GM12878 (cell line): ENCODE measurements around the gene ANKRD24. TPM values are rescaled to one million over a fixed set of nuclear protein-coding genes. Genes with fewer than 3 reads are reported as not detected.
A peak's percentile ranks its signal among the peaks of the same experiment; 100 is the strongest.

Experiments used
- ATAC-seq: fragments of 200-7000 bp; cut with Tn5 transposase; 3 replicates; pipeline ENCODE4 v1.9.1; 2020; ENCODE audit warnings: mild to moderate bottlenecking, moderate library complexity
- BruUV-seq: library from RNA; stranded (reverse); fragments of 400-500 nt; replicated peaks from 2 replicates; lab custom pipeline; 2021; lab: Mats Ljungman, UMichigan
- CTCF ChIA-PET: fragments of 300-600 bp; sonication (Branson Sonifier 250); formaldehyde crosslinking; extraction: SDS; loops from one replicate; lab custom pipeline; 2021; ENCODE audit warnings: inconsistent platforms; lab: Yijun Ruan, JAX
- POLR2A ChIA-PET: fragments of 350-600 bp; formaldehyde crosslinking; extraction: SDS; loops from one replicate; lab custom pipeline; 2021; ENCODE audit warnings: inconsistent platforms; lab: Charles Lee
- RAD21 ChIA-PET: fragments of 300-600 bp; sonication (Branson Sonifier 250); formaldehyde crosslinking; loops from one replicate; lab custom pipeline; 2023; ENCODE audit warnings: antibody characterized with exemption; ENCODE audit not compliant: unreplicated experiment; lab: Charles Lee
- SMC1A ChIA-PET: fragments of 300-600 bp; sonication (Branson Sonifier 250); formaldehyde crosslinking; loops from one replicate; lab custom pipeline; 2023; ENCODE audit not compliant: unreplicated experiment, uncharacterized antibody; lab: Charles Lee
- DNase-seq: peaks from one replicate; pipeline ENCODE4 v3.0.0-alpha.2; 2011; ENCODE audit warnings: low read depth, low spot score
- FAIRE-seq: peaks from 3 replicates; lab custom pipeline; 2011; peaks lifted over from hg19 to GRCh38; lab: Jason Lieb, UNC
- H2AFZ ChIP-seq: 2 replicates; pipeline ENCODE4 v1.6.0; 2011; ENCODE audit warnings: low read depth, low read length, control low read depth; ENCODE audit not compliant: control insufficient read depth
- H3K27ac ChIP-seq: 2 replicates; pipeline ENCODE4 v1.5.1; 2011; ENCODE audit warnings: control low read depth; ENCODE audit not compliant: control insufficient read depth, insufficient read depth
- H3K27me3 ChIP-seq, 2 experiments: replicated peaks in 1 of 2; 2 replicates each; pipeline versions ENCODE4 v1.6.0 to v1.6.1; 2011; ENCODE audit warnings: low read length in 1 of 2; ENCODE audit not compliant: control insufficient read depth in 2 of 2, insufficient read depth in 2 of 2
- H3K36me3 ChIP-seq, 2 experiments: 2 replicates each; pipeline ENCODE4 v1.5.1; 2011; ENCODE audit warnings: low read length in 1 of 2; ENCODE audit not compliant: control insufficient read depth in 2 of 2, insufficient read depth in 2 of 2
- H3K4me1 ChIP-seq: 2 replicates; pipeline ENCODE4 v1.6.1; 2011; ENCODE audit warnings: mild to moderate bottlenecking, low read length, moderate library complexity, mixed read lengths; ENCODE audit not compliant: control insufficient read depth, insufficient read depth
- H3K4me2 ChIP-seq: 2 replicates; pipeline ENCODE4 v1.6.0; 2011; ENCODE audit warnings: control low read depth; ENCODE audit not compliant: control insufficient read depth, insufficient read depth
- H3K4me3 ChIP-seq: fragments of 200-600 bp; sonication (generic); 2 replicates; pipeline ENCODE4 v1.5.1; 2016
- H3K79me2 ChIP-seq: 2 replicates; pipeline ENCODE4 v1.6.0; 2011; ENCODE audit warnings: low read length; ENCODE audit not compliant: control insufficient read depth, insufficient read depth
- H3K9ac ChIP-seq: 2 replicates; pipeline ENCODE4 v1.8.0; 2011; ENCODE audit warnings: low read length, control low read depth, mixed read lengths; ENCODE audit not compliant: control insufficient read depth, insufficient read depth
- H3K9me3 ChIP-seq: replicated peaks from 3 replicates; pipeline ENCODE4 v1.5.1; 2011; ENCODE audit warnings: mild to moderate bottlenecking, low read length; ENCODE audit not compliant: control insufficient read depth, insufficient read depth
- H4K20me1 ChIP-seq: 2 replicates; pipeline ENCODE4 v1.6.0; 2011; ENCODE audit not compliant: control insufficient read depth, insufficient read depth
- BCL3 ChIP-seq: IDR thresholded peaks from 2 replicates; pipeline ENCODE4 v1.6.1; 2011; ENCODE audit warnings: borderline replicate concordance, low read depth, mild to moderate bottlenecking, moderate library complexity, low read length; ENCODE audit not compliant: insufficient read depth, poor library complexity, severe bottlenecking
- BHLHE40 ChIP-seq, 2 experiments: fragments of 450-650 bp in 1 of 2; IDR thresholded peaks; 2 replicates each; pipeline ENCODE4 v1.6.1; 2011 to 2017; ENCODE audit warnings: low read depth in 2 of 2, borderline replicate concordance in 1 of 2, improper control_type of control experiment in 1 of 2, low read length in 1 of 2, mild to moderate bottlenecking in 1 of 2
- ELK1 ChIP-seq: IDR thresholded peaks from 2 replicates; pipeline ENCODE4 v1.6.1; 2012; ENCODE audit warnings: low read depth, low read length, improper control_type of control experiment
- IKZF1 ChIP-seq: fragments of 450-650 bp; conservative IDR thresholded peaks from 2 replicates; pipeline ENCODE4 v1.6.1; 2017; ENCODE audit warnings: antibody characterized with exemption, mild to moderate bottlenecking
- MXI1 ChIP-seq: fragments of 150-350 bp; IDR thresholded peaks from 2 replicates; pipeline ENCODE4 v1.6.1; 2011; ENCODE audit warnings: low read depth, mild to moderate bottlenecking, inconsistent platforms, low read length, improper control_type of control experiment
- NFYA ChIP-seq: IDR thresholded peaks from 2 replicates; pipeline ENCODE4 v1.6.1; 2011; ENCODE audit warnings: low read depth, mild to moderate bottlenecking, low read length, improper control_type of control experiment, borderline replicate concordance
- PRDM15 ChIP-seq: fragments of 450-650 bp; formaldehyde crosslinking; IDR thresholded peaks from 2 replicates; pipeline ENCODE4 v1.4.0; 2020; ENCODE audit warnings: mild to moderate bottlenecking, moderate library complexity
- RCOR1 ChIP-seq: conservative IDR thresholded peaks from 2 replicates; pipeline ENCODE4 v1.6.1; 2012; ENCODE audit warnings: low read depth, low read length, improper control_type of control experiment
- ZNF622 ChIP-seq: fragments of 450-650 bp; IDR thresholded peaks from 2 replicates; pipeline ENCODE4 v1.6.1; 2017; ENCODE audit warnings: mild to moderate bottlenecking, inconsistent platforms
- ZNF687 ChIP-seq: fragments of 450-650 bp; IDR thresholded peaks from 2 replicates; pipeline ENCODE4 v1.6.1; 2017; ENCODE audit warnings: mild to moderate bottlenecking, moderate library complexity
- WGBS: methylation state at CpG from one replicate; pipeline ENCODE4 v1.1.6; 2016; ENCODE audit warnings: low lambda C conversion rate; ENCODE audit not compliant: insufficient replicate concordance, insufficient coverage; ENCODE audit errors: missing lambda C conversion rate; 5-methylcytosine and 5-hydroxymethylcytosine counted together
- in situ Hi-C: fragments of 300-500 bp; cut with MboI; formaldehyde crosslinking; loops from 9 replicates; pipeline ENCODE4 v1.14.3; 2018; ENCODE audit warnings: mixed read lengths
- intact Hi-C: fragments of 100-400 bp; cut with micrococcal nuclease; formaldehyde crosslinking; loops from one replicate; pipeline ENCODE4 v1.14.2; 2022; ENCODE audit not compliant: unreplicated experiment
- polyA plus RNA-seq, 11 experiments: library from polyadenylated mRNA; depleted of rRNA in 4 of 11; unstranded in 6 of 11; stranded (reverse) in 5 of 11; fragments of >200 nt; fragmentation: Nextera tagmentation in 4 of 11; fragmentation: Illumina TruSeq in 1 of 11; extraction: Ambion mirVana in 4 of 11; extraction: Trizol in 1 of 11; gene quantifications; 1 replicate in 1 of 11; 2 replicates in 10 of 11; pipeline versions ENCODE4 v1.2.1 to v1.2.3, GENCODE V29; 2011 to 2016; ENCODE audit warnings: inconsistent platforms in 2 of 11, missing spikeins in 2 of 11, low read depth in 1 of 11
- total RNA-seq, 4 experiments: library from RNA; depleted of rRNA in 3 of 4; stranded (reverse); fragments of >200 nt in 3 of 4; fragmentation: Illumina TruSeq in 1 of 4; extraction: Trizol in 1 of 4; gene quantifications; 2 replicates each; pipeline versions ENCODE4 v1.2.1 to v1.2.3, GENCODE V29; 2013 to 2021

Gene ANKRD24
- total and polyA plus RNA-seq, 10 of the 15 experiments (the other 5 are each of a cell fraction or from before 2014, with no cell fraction given): 0.02 to 0.59 (median 0.35) TPM; not detected in 1

GRCh38 chr19:4229179-4229931, 46.9 kb downstream of the ANKRD24 start, which contains the start of gene EBI3:
Gene EBI3 (plus strand): TSS chr19:4229523. CDS start chr19:4229551, 28 bp downstream.
- Histone ChIP-seq H3K36me3 (peaks cover 0 to 3% of the 10 kb centered on the region in 2 experiments; a peak in 1 of 4 replicates), H3K4me2 (peak within 1 kb of the TSS; percentile 75), H3K9me3 (no peaks in the 10 kb centered on the region), H3K9ac (peak within 1 kb of the TSS; percentile 95), H3K27ac (peak within 1 kb of the TSS; percentile 99), H3K4me1 (peaks cover 24% of the 10 kb centered on the region), H3K27me3 (no peaks in the 10 kb centered on the region), H2AFZ (peak within 1 kb of the TSS; percentile 83), H3K4me3 (peak within 1 kb of the TSS; percentile 93), H3K79me2 (peaks cover 56% of the 10 kb centered on the region), H4K20me1 (no peaks in the 10 kb centered on the region)
- ChIA-PET SMC1A (interaction anchor here (1.4 to 2.3 kb wide), 4 partner anchors 15 to 242 kb away, joined by 4 to 9 read pairs (median 5); partner anchors contain the start of gene YJU2), CTCF (interaction anchor here (0.6 to 2.6 kb wide), 10 partner anchors 10 to 243 kb away, joined by 3 to 19 read pairs (median 4); partner anchors contain the start of gene YJU2), POLR2A (interaction anchor here (0.5 to 6.0 kb wide), 15 partner anchors 8 to 777 kb away, joined by 3 to 45 read pairs (median 4); partner anchors contain the start of genes CHAF1A and ZBTB7A), RAD21 (interaction anchor here (0.7 to 2.3 kb wide), 9 partner anchors 11 to 242 kb away, joined by 3 to 10 read pairs (median 3); partner anchors contain the start of gene MPND)
- DNase-seq (peak; percentile 88), ATAC-seq (peak; percentile 86), FAIRE-seq (peak; percentile 38)
- in situ Hi-C loops (no loop called here), intact Hi-C loops (loop anchor here (2.0 kb wide), 2 partner anchors 15 to 17 kb away; partner anchors contain the start of gene YJU2)
- BruUV-seq: no TSS peak
- 1% methylated on average over 18 of the region's 19 CpGs for WGBS
- TF ChIP-seq IKZF1: peak; percentile 98
- no peak for TF ChIP-seq ZNF622
- TF ChIP-seq BHLHE40 (IDR thresholded peaks at IDR 0.05; ENCODE audit: borderline replicate concordance in 1 of 2, low read depth in 2 of 2, low read length in 1 of 2): peak; percentile 66 to 75
- TF ChIP-seq BCL3: peak; percentile 92
- TF ChIP-seq RCOR1: 0 out of 2 replicates have a peak, but pooled peaks have one; percentile 26
- no peak for TF ChIP-seq NFYA
- TF ChIP-seq PRDM15: no peak
- 0 out of 2 replicates have a peak, but pooled peaks have one; percentile 31 for TF ChIP-seq MXI1
- peak; percentile 64 for TF ChIP-seq ZNF687
- no peak for TF ChIP-seq ELK1
